BLaER1 (cell line): ENCODE measurements around the gene HCFC1.

ENCODE experiments used
- H3K27ac ChIP-seq: shearing (Covaris generic); formaldehyde crosslinking; 2 replicates; pipeline ENCODE4 v1.8.1; 2022
- H3K27me3 ChIP-seq: shearing (Covaris generic); formaldehyde crosslinking; 2 replicates; pipeline ENCODE4 v1.8.1; 2022
- H3K36me3 ChIP-seq: shearing (Covaris generic); formaldehyde crosslinking; 2 replicates; pipeline ENCODE4 v1.8.1; 2022
- H3K4me1 ChIP-seq: shearing (Covaris generic); formaldehyde crosslinking; 2 replicates; pipeline ENCODE4 v1.8.1; 2022
- H3K4me2 ChIP-seq: shearing (Covaris generic); formaldehyde crosslinking; 2 replicates; pipeline ENCODE4 v1.8.1; 2022
- H3K4me3 ChIP-seq: shearing (Covaris generic); formaldehyde crosslinking; 2 replicates; pipeline ENCODE4 v1.8.1; 2022
- H3K9ac ChIP-seq: shearing (Covaris generic); formaldehyde crosslinking; 2 replicates; pipeline ENCODE4 v1.8.1; 2022
- H3K9me3 ChIP-seq: shearing (Covaris generic); formaldehyde crosslinking; 2 replicates; pipeline ENCODE4 v1.8.1; 2022
- H4K20me1 ChIP-seq: shearing (Covaris generic); formaldehyde crosslinking; 2 replicates; pipeline ENCODE4 v1.8.1; 2022
- Cebpa-rat ChIP-seq: shearing (Covaris generic); IDR thresholded peaks from 2 replicates; pipeline ENCODE4 v1.8.1; 2022

Gene HCFC1

DNA sequence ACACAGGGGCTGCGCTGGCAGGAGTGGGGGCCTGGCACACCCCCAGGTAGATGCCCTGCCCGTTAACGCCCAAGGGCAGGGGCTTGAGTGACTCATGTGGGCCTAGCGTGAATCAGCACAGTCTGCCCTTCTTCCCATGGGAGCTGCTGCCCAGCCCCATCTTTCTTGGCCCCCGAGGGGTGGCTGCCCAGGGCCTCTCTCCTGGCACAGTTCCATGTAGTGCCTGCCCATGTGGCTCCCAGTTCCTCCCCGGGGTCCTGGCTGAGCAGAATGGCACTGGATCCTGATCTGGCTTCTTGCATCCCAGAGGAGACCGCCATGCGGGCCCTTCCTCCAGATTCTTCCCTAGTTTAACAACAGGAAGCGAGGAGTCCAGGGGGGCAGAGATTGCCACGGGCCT is 69.2 kb downstream of the HCFC1 start:
- Histone ChIP-seq H3K4me2 (peak overlapping the region; percentile 46), H3K4me1 (peaks cover 71% of the 10 kb centered on the region), H3K9ac (no peak overlapping the region), H3K27me3 (peaks cover 70% of the 10 kb centered on the region), H3K27ac (peak overlapping the region; percentile 70), H3K4me3 (no peak overlapping the region), H4K20me1 (peaks cover 31% of the 10 kb centered on the region), H3K36me3 (no peaks in the 10 kb centered on the region), H3K9me3 (no peaks in the 10 kb centered on the region; the same call in 1 of the 2 replicates)
- no peak for TF ChIP-seq Cebpa-rat

DNA sequence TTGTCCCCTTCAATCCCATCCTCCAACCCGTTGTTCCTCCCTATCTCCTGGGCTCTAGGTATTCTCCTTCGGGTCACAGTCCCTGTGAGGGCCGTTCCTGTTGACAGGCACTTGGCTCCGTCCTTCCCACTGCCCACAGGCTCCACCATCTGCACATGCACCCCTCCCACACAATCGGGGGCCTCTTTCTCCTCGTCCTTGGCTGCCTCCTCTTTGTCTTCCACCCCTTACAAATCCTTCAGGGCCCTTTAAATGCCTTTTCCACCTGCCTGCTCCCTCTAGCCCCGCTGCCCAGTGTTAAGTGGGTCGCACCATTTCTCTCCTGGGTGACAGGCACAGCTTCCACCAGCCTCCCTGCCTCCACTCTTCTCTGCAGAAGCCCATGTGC is 69.9 kb downstream of the HCFC1 start:
- peaks cover 25% of the 10 kb centered on the region for H4K20me1 ChIP-seq

DNA sequence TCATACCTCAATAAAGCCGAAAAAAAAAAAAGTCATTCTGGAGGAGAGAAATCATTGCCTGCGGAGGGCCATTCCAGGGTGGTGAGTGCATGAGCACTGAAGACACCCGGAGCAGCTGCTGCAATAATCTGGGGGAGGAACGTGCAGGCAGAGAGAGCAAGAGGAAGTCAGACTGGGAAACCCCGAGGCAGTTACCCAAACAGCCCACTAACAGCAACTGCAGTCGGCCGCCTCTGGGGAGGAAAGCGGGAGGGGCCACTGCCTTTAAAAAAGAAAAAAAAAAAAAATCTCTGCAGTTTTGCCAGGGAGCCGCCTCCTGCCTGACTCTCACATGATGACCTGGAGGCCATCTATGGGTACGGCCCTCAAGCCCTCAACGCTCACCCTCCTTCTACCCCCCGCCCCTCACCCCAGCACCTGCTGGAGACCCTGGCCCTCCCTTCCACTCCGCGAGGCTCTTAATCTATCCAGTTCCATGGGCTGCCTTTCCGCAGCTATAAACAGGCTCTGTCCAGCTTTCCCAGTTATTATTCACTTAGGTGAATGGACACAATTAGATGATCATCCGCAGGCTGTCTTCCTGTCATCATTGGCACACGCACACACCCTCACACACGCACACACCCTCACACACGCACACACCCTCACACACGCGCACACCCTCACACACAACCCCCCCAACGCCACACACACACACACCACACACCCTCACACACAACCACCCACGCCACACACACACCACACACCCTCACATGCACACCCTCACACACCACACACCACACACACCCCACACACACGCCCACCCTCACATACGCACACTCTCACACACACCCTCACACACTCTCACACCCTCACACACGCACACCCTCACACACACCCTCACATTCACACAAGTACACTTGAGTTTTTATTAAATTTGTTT is 70.5 kb downstream of the HCFC1 start:
- Histone ChIP-seq H3K9ac (no peak overlapping the region), H3K4me3 (no peak overlapping the region), H3K4me2 (peak overlapping the region; percentile 46), H4K20me1 (peaks cover 18% of the 10 kb centered on the region), H3K4me1 (peaks cover 63% of the 10 kb centered on the region), H3K27me3 (peaks cover 70% of the 10 kb centered on the region), H3K9me3 (peaks cover 7% of the 10 kb centered on the region), H3K27ac (peak overlapping the region; percentile 70), H3K36me3 (no peaks in the 10 kb centered on the region)
- TF ChIP-seq Cebpa-rat, result no peak

More for the DNA sequence above, 69.9 kb downstream of the HCFC1 start:
- Histone ChIP-seq H3K27me3 (peaks cover 70% of the 10 kb centered on the region), H3K4me3 (no peak overlapping the region), H3K9ac (no peak overlapping the region), H3K27ac (peak overlapping the region; percentile 70), H3K9me3 (peaks cover under 1% of the 10 kb centered on the region; the same call in 1 of the 2 replicates), H3K36me3 (no peaks in the 10 kb centered on the region), H3K4me2 (peak overlapping the region; percentile 46), H3K4me1 (peaks cover 65% of the 10 kb centered on the region)
- TF ChIP-seq Cebpa-rat, result no peak

DNA sequence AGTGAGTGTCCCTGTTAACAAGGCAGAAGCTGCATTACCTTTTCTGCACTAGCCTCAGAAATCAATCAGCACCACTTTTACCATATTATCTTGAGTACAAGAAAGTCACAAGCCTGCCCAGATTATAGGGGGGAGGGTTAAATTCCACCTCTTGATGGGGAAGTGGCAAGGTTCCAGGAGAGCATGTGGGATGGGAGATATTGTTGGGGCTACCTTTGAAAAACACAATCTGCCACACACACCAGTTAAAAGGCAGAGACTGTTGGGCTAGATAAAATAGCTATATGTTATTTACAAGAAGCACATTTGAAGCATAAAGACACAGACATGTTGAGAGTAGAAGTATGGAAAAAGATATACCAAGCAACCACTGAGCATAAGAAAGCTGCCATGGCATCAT is 73.7 kb downstream of the HCFC1 start:
- no peak overlapping the region for H3K27ac ChIP-seq
- peaks cover 88% of the 10 kb centered on the region for H3K27me3 ChIP-seq
- H3K4me2 ChIP-seq, result no peak overlapping the region
- H3K4me1 ChIP-seq, result peaks cover 50% of the 10 kb centered on the region
- H3K9me3 ChIP-seq, result peaks cover 18% of the 10 kb centered on the region
- peaks cover 10% of the 10 kb centered on the region; the same call in 1 of the 2 replicates for H4K20me1 ChIP-seq
- H3K36me3 ChIP-seq, result no peaks in the 10 kb centered on the region
- TF ChIP-seq Cebpa-rat, result no peak
- no peak overlapping the region for H3K4me3 ChIP-seq
- no peak overlapping the region for H3K9ac ChIP-seq
